HG02970 (cell line): ENCODE measurements around the gene C1RL.

Experiments used
- ATAC-seq: cut with Tn5 transposase; IDR thresholded peaks from one replicate; pipeline ENCODE4 v1.9.1; 2021; ENCODE audit warnings: mild to moderate bottlenecking, moderate library complexity, moderate number of reproducible peaks; ENCODE audit not compliant: unreplicated experiment, low FRiP score

The C1RL gene

GRCh38 chr12:7139200-7139599 is 30.2 kb upstream of the C1RL start:
- ATAC-seq = no peak

GRCh38 chr12:7137908-7138307 is 28.9 kb upstream of the C1RL start:
- ATAC-seq = no peak

- no peak for ATAC-seq
These were observed 27.7 kb upstream of the C1RL start for GRCh38 chr12:7136676-7137075.

GRCh38 chr12:7136071-7136470 is 27.1 kb upstream of the C1RL start:
- ATAC-seq = no peak

DNA sequence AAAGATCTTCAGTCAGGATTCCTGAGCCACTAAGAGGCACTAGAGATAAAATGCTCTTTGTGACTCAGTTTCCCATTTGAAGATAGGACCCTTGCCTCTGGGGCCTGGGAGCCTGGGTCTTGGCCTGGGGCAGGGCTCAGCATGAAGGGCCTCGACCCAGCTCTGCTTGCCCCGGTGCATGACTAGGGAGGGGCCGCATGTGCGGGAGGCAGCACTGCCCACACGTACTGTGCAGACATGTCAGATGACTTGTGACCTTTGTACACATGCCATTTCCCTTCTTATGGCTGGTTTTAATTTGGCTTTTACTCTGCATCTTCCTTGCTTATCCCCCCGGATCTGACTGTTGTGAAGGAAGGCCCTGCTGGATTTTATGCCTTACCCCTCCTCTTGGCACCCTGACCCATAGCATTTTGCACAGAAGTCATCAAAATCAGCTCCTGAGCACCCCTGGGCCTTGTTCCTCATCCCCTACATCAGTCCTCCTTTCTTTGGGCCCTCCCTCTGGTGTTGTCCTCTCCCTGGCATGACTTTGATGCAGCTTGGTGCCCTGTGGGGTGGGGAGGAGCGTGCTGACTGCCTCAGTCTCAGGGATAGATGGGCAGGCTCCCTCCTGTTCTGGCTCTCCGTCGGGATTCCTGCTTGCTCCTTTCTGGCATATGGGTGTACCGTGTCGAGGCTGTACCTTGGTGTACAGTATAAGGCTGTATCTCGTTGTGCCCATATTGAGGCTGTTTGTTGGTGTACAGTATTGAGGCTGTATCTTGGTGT is 25.6 kb upstream of the C1RL start:
- ATAC-seq = no peak

GRCh38 chr12:7131502-7131866 is 22.5 kb upstream of the C1RL start:
- ATAC-seq = no peak

DNA sequence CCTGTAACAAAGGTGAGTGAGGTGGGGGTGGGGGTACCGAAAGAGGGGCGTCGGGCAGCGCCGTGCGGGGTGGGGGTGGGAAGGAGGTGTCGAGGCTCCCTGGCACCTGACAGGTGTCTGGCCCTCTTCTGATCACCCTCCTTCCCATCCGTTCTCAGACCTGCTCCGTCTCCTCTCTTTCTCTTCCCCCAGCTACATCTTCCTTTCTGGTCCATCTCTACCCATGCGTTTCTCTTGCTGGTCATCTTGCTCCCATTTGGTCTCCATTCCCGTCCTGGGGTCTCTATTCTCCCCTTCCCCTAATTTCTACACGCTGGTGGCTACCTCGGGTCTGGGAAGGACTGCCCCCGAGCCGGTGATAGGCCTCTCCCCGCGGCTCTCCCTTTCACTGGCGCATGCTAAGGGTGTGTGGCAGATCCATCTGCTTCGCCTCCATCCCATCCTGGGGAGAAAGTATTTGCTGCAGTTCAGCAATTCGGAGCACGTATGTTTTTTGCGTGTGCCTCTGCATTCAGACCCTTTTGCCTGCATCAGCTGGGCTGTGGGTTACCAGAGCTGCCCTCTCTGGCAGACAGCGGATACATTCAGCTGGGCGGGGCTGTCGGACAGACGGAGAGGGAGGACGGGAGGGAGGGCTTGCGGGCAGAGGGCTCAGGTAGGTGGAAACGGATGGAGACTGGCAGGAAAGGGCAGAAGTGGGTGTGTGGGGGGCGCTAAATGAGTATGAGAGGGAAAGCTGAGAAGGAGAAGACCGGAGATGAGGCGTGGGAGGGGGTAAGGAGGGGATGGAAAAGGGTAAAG is 21.9 kb upstream of the C1RL start:
- no peak for ATAC-seq

- ATAC-seq = peak; percentile 44
These were observed 21.1 kb upstream of the C1RL start, which contains the start of gene CLSTN3 for GRCh38 chr12:7129872-7130691. CLSTN3 (plus strand) TSS chr12:7130371; CDS start chr12:7130649, 278 bp downstream.

- no peak for ATAC-seq
These were observed 20.4 kb upstream of the C1RL start for GRCh38 chr12:7129287-7129871.

DNA sequence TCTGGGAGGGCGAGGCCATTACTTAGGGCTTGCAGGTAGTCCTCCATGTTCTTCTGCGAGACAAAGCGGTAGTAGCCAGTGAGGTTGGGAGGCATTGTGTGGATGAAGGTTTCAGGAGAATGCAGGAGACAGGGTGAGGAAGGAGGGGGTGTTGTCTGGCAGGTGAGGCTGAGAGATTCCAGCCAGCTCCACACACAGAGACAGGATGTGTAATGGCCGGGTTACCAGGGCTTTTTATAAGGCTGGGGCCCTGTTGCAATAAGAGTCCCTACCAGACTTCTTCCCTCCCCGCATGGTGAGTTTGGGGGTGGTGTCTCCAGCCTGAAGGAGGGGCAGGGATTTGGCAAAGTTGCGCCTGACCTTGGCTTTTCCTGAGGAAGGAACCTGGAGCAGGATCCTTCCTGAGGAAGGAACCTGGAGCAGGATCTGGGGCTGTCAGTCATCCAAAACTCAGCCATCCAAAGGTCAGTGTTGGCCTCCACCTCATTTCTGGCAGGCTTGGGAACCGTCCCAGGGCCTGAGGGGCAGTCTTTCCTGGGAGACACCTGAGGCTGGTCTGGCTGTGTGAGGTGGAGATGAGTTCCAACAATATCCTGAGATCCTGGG is 19.8 kb upstream of the C1RL start, which contains the start of gene RBP5:
RBP5 (minus strand) TSS at position 209 of the 606 bp plus-strand sequence; CDS start at position 95, 114 bp downstream.
- no peak for ATAC-seq

DNA sequence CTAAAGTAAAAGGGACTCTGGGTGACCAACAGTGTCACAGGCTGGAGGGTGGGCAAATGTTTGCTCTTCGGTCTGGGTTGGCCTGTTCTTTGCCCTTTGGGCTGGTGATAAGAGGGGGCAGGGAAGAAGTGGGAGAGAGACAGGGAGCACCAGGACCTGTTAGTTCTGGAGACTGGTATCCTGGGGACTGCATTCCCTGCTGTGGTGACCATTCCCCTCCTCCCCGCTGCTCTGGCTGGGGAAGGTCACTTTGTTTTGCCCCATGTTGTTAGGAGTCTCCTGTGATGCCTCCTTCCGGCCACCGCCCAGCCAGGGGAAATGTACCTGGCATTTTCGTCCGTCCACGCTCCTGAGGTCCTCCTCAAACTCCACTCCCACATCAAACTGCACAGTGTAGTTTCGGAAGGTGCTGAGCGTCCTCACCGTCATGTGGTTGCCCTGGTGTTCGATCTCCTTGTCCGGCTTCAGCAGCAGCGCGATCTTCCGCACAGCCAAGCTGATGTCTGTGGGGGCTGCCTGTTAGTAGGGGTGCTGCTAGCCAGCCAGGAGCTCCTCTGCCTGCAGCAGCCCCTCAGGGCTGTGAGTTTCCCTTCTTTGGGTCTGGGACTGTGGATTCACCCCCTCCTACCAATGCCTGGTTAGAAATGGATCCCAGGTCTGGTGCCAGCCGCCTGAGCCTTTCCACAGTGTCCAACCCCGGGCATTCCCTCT is 19.1 kb upstream of the C1RL start:
- no peak for ATAC-seq

GRCh38 chr12:7125632-7126227 is 16.7 kb upstream of the C1RL start:
- no peak for ATAC-seq

DNA sequence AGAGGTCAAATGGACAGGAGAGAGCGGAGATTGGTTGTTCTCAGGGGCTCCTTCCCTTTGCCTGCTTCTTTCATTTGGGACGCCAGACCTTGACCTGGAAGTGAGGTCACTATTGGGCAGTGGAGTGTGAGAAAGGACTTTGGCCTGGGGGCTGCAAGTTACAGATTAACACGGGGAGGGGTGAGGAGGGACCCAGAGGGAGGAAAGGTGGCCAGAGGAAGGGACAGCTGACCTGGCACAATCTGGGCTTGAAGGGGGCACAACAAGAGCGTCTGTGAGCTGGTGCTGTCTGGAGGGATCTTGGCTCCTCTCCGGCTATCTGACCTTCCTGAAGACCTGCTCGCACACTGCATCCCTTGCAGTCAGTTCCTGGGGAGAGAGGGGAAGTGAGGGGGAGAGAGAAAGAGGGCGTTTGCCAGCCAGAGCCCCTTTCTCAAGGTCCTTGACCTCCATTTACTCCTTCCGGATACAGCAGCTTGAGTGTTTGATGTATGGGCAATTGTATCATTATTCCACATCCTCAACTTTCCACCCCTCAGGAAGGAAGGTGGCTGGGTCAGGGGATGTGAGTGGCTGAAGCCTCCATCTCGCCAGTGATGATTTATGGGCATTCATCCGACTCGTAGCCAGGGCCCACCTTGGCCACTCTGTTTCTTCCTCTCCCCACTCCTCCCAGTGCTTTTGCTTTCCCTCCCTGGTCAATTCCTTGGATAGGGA is 14.9 kb upstream of the C1RL start:
- no peak for ATAC-seq

DNA sequence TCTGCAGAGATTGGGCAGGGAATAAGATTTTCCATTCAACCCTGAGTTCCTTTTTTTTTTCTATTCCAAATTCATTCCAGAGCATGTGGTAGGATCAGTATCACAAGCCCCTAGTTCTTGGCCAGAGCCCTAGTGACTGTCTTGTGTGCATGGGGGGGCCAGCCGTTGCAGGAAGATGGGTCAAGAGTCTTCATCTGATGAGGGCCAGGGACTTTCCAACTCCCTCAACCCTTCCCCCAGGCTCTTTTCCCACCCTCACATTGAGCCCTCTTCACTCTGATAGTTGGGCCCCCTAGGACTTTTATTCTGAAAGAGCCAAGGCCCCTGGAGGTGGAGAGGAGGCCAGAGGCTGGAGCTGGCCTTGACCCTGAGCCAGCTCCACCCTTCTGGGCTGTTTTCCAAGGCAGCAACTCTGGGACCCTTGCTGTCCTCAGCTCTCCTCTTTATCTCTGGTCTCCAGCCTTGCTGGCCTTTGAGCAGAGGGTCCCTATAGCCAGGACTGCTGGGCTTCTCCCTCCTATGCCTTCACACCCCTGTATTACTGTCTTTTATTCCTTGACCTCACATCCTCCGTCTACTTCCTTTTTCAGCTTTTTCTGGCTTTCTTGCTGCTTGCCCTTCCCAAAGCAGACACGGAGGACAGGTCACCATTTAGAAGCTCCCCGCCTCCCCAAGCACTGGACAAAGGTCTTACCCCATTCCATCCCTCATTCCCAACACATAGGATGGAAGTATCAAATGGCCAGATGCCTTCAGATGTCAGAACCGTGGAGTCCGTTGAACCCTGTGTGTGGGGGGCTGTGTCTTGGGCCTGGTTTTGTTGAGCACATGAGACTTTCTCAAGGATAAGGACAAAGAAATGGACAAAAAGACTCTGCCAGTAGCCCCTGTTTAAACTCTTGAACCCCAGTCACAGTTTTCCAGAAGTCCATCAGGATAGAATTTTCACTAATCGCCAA is 14.1 kb upstream of the C1RL start:
- ATAC-seq = no peak

DNA sequence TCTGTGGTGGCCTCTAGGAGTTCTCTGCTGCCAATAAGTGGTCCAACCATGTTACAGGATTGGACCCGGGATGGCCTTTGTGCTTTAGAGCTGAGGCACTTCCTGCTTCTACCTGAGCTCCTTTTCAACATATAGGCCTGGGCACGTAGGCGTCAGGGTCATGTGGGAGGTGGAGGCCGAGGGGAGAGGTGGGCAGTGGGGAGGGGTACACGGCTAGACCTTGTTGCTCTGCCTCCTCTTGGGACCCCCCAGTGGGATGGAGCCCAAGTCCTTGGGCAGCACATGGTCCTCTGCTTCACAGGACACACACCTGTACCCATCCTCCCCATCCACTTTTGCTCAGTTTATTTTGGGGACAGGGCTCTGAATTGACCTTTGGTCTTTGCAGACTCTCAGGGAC is 12.3 kb upstream of the C1RL start:
- ATAC-seq = no peak

DNA sequence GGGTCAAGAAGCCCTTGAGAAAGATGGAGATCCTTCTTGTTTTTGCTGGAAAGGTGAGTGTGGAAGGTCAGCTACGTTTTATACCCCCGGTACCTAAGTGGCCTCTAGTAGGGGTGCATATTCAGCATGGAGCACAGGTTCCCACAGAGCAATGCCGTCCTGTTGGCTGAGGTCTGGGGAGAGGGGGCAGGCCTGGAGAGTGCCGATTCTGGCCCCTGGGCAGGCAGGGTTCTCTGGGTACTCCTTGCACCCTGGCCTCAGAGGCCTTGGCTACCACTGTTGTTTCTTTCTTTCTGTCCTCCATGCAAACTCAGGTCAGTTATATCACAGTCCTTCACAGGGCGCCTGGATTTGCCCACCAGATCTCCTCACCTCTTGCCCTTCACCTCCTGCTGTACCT is 11.2 kb upstream of the C1RL start:
- ATAC-seq = no peak

- ATAC-seq = no peak
These were observed 9.9 kb upstream of the C1RL start for GRCh38 chr12:7118881-7119280.
